ENCODE results near the gene DNAH9.

DNA sequence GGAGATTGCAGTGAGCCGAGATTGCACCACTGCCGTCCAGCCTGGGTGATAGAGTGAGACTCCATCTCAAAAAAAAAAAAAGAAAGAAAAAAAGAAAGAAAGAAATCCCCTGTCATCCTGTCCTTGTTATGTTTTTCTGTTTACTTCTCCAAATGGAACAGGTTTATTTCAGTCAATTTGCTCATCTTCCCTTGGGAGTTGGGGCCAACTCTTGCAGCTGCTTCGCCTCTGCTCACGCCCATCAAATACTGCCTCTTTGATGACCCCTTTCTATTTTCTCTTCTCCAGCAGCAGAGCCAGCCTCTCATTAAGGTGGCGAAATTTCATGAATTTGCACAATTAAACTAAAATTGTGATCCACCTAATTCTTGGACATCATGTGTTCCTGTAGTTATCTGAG, 225.6 kb downstream of the DNAH9 start:
- TF ChIP-seq TAF1 (IDR thresholded peaks at IDR 0.05; ENCODE audit: low read depth, low read length) (no peak), POLR2A (IDR thresholded peaks at IDR 0.05; ENCODE audit: low read depth, low read length) (no peak)

Measured in GM12891 (cell line).